Esophagus squamous epithelium (tissue), 5 donors: ENCODE data around the gene FOXP1. TPM values are rescaled to one million over a fixed set of nuclear protein-coding genes. Genes with fewer than 3 reads are reported as not detected.

Source experiments
- DNase-seq: peaks from one replicate; lab custom pipeline; 2025; lab: John Stamatoyannopoulos, UW
- H3K27ac ChIP-seq, 4 donors: fragments of 200-600 bp; sonication (generic); one replicate each; pipeline ENCODE4 v1.5.1; 2016 to 2019; ENCODE audit warnings: mild to moderate bottlenecking in 1 of 4
- H3K27me3 ChIP-seq, 4 donors: fragments of 200-600 bp; sonication (generic); 1 replicate in 3 of 4; 2 replicates in 1 of 4; pipeline versions ENCODE4 v1.5.1 to v1.6.0; 2017 to 2021; ENCODE audit warnings: antibody characterized with exemption in 1 of 4
- H3K36me3 ChIP-seq, 3 donors: fragments of 200-600 bp; sonication (generic); one replicate each; pipeline ENCODE4 v1.5.1; 2016 to 2019
- H3K4me1 ChIP-seq, 3 donors: fragments of 200-600 bp; sonication (generic); one replicate each; pipeline ENCODE4 v1.5.1; 2017 to 2019
- H3K4me3 ChIP-seq, 4 donors: fragments of 200-600 bp; sonication (generic); 1 replicate in 3 of 4; 2 replicates in 1 of 4; pipeline ENCODE4 v1.5.1; 2016 to 2019; ENCODE audit warnings: mild to moderate bottlenecking in 2 of 4, moderate library complexity in 1 of 4
- H3K9me3 ChIP-seq, 3 donors: fragments of 200-600 bp; sonication (generic); one replicate each; pipeline ENCODE4 v1.5.1; 2016 to 2019
- CTCF ChIP-seq, 6 experiments: fragments of 450-650 bp in 4 of 6; fragments of 200-600 bp in 2 of 6; sonication (generic) in 2 of 6; IDR thresholded peaks; one replicate each; pipeline ENCODE4 v1.5.1; 2016 to 2019; ENCODE audit warnings: antibody characterized with exemption in 6 of 6, mild to moderate bottlenecking in 4 of 6, moderate library complexity in 4 of 6
- POLR2A ChIP-seq, 4 donors: fragments of 450-650 bp; IDR thresholded peaks; one replicate each; pipeline ENCODE4 v1.6.1; 2017; ENCODE audit warnings: antibody characterized with exemption in 4 of 4, mild to moderate bottlenecking in 4 of 4, moderate library complexity in 3 of 4
- WGBS, 2 donors: methylation state at CpG; one replicate each; pipeline ENCODE4 v1.1.5; 2018; 5-methylcytosine and 5-hydroxymethylcytosine counted together
- intact Hi-C: fragments of 100-400 bp; cut with DNase I; formaldehyde crosslinking; loops from one replicate; pipeline ENCODE4 v1.15.0; 2022
- total RNA-seq, 4 donors: library from RNA; depleted of rRNA; stranded (reverse); fragments of >200 nt; gene quantifications; one replicate each; pipeline ENCODE4 v1.1.0, GENCODE V29; 2016
- donor health status: DM: yes; HTN: yes; CAD: no.

The FOXP1 gene
- total RNA-seq, 4 donors from 2014 or later, result 49.1 to 124 (median 61.1) TPM

DNA sequence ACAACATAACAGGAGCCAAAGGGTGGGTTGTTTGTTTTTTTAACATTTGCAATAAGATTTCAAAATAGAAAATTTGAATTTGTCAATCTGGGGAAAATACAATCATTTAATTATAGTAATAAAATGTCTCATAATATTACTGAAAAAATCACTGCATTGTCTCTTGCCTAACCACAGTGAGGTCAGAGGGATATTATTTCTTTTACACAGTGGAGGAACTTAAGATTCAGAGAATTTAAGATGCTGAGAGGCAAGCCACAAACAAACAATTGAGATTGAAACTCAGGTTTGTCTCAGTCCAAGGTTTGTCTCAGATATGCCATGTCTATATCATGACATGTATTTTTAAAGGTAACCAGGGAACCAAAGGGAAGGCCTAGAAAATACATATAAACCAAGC, 428.7 kb downstream of the FOXP1 start:
- Histone ChIP-seq H3K27me3 (no peaks in the 10 kb centered on the region), H3K36me3 (no peaks in the 10 kb centered on the region), H3K4me3 (no peak overlapping the region), H3K4me1 (peaks cover 0 to 3% (median 0%) of the 10 kb centered on the region in 3 donors), H3K9me3 (no peaks in the 10 kb centered on the region), H3K27ac (no peak overlapping the region)
- DNase-seq, result no peak
- TF ChIP-seq POLR2A (IDR thresholded peaks at IDR 0.05) (no peak), CTCF (IDR thresholded peaks at IDR 0.05) (no peak)
- intact Hi-C loops, result no loop called here

DNA sequence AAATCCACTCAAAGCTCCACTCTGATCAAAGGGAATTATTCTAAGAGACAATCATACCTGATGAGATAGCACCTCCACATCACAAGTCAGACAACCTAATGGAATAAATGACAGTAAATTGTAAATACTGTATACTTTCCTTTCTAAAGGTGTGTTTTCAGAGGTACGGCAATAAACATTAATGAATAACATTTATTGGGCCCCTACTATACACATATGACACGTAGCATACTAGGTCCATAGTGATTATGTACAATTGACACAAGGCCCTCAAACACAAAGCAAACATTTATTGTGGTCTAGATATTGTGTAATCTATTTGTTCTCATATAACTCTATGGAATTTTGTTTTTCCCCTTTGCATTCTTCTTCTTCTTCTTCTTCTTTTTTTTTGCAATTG, 429.8 kb downstream of the FOXP1 start:
- Histone ChIP-seq H3K4me3 (no peak overlapping the region), H3K27me3 (no peaks in the 10 kb centered on the region), H3K36me3 (no peaks in the 10 kb centered on the region), H3K27ac (no peak overlapping the region), H3K9me3 (no peaks in the 10 kb centered on the region), H3K4me1 (peaks cover 0 to 14% (median 0%) of the 10 kb centered on the region in 3 donors)
- WGBS, 2 donors, result 87 to 97% methylated on average over 2 of the region's 2 CpGs
- intact Hi-C loops, result no loop called here
- no peak for DNase-seq
- TF ChIP-seq CTCF (IDR thresholded peaks at IDR 0.05) (no peak), POLR2A (IDR thresholded peaks at IDR 0.05) (no peak)

DNA sequence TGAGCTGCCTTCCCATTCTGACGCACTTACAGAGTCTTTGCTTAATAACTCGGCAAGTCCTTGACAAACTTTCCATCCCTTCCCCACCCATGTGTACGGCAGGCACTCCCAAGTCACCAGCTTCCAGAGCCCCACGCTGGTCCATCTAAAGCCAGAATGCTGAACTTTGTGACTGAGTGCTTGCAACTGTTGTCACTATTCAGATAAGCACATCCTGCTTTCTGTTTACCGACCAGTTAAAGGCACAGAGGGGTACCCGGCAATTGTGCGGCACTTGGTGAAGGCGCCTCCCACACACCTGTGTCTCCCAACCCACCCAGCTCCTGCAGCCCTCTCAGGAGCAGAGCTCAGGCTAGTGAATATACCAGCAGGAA, 430.6 kb downstream of the FOXP1 start:
- H3K27ac ChIP-seq, result no peak overlapping the region
- WGBS, 2 donors, result 85 to 94% methylated on average over 6 to 8 of the region's 8 CpGs
- H3K9me3 ChIP-seq, result no peaks in the 10 kb centered on the region
- DNase-seq, result no peak
- H3K27me3 ChIP-seq, result no peaks in the 10 kb centered on the region
- no peak overlapping the region for H3K4me3 ChIP-seq
- TF ChIP-seq POLR2A (IDR thresholded peaks at IDR 0.05) (no peak), CTCF (IDR thresholded peaks at IDR 0.05) (no peak)
- intact Hi-C loops, result no loop called here
- no peaks in the 10 kb centered on the region for H3K36me3 ChIP-seq
- H3K4me1 ChIP-seq, result peaks cover 0 to 22% (median 0%) of the 10 kb centered on the region in 3 donors

GRCh38 chr3:71152039-71152891, 431.3 kb downstream of the FOXP1 start:
- peaks cover 0 to 23% (median 0%) of the 10 kb centered on the region in 3 donors for H3K4me1 ChIP-seq
- 70 to 79% methylated on average over 4 of the region's 4 CpGs for WGBS, 2 donors
- DNase-seq, result no peak
- no peaks in the 10 kb centered on the region for H3K27me3 ChIP-seq
- no peak overlapping the region for H3K4me3 ChIP-seq
- no peak for TF ChIP-seq CTCF (IDR thresholded peaks at IDR 0.05)
- TF ChIP-seq POLR2A (IDR thresholded peaks at IDR 0.05), result no peak
- intact Hi-C loops, result no loop called here
- no peak overlapping the region for H3K27ac ChIP-seq
- H3K36me3 ChIP-seq, result no peaks in the 10 kb centered on the region
- H3K9me3 ChIP-seq, result no peaks in the 10 kb centered on the region
